ENCODE results near the gene NETO2.
A peak's percentile ranks its signal among the peaks of the same experiment; 100 is the strongest.
"Not testable (repeated sequence)": the region's sequence is repeated elsewhere in the genome, so short reads cannot be mapped to it uniquely, and the experiment has no call there.

Gene NETO2

DNA sequence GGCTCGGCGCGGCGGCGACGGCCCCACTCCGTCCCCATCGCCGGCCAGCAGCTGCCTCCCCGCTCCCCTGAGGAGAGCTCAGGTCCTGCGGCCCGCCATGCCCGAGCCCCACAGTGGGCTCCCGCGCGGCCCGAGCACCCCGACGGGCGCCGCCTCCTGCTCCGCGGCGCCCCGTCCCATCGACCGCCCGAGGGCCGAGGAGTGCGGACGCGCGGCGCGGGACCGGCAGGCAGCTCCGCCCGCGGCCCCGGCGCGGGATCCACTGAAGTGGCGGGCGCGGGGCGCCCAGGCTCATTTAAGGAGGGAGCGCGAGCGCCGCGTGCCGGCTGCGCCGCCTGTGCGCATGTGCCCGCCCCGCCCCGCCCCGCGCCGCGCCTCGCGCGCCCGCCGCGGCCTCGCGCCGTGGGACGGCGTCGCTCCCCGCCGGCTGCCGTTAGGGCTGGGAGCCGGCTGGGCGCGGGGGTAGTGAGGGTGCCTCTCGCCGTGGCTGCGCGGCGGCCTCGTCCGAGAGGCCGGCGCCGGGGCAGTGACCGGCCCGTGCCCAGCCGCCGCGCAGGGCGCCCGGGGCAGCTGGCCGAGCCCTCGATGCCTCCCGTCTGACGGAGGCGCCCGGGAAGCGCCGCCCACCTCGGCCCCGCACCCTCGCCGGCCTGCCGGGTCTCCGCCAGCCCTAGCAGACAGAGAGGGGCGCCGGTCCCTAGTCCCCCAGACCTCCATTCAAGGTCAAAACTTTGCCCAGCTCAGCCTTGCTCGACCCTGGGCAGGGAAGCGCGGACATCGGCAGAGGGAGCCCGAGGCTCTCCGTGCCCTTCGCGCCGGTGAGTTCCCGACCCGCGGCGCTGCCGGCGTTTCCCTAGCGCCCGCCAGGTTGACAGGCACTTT is at the start of gene NETO2:
Gene NETO2, minus strand, starts transcription at position 269 of the 882 bp plus-strand sequence. CDS start 333 bp downstream, outside the sequence.
- DNase-seq = peak; percentile 63

DNA sequence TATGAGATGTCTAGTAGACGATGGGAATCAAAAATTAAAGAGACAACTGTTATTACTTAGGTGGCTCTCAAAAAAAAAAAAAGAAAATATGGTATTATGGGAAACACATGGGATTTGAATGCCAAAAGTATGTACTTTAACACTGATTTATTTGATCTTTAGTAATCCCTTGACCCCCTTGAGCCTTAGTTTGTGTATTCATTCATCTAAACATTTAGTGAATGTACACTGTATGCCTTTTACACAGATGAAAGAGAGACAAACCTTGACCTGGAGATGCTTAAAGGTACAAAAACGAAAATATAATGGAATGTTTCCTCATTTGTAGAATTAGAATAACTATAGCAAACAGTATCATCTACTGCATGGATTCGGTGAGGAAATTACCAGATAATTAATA is 38.6 kb upstream of the NETO2 start:
- DNase-seq = no peak

- DNase-seq = not testable (repeated sequence)
These were observed 37.3 kb upstream of the NETO2 start for GRCh38 chr16:47181066-47181465.

- no peak for DNase-seq
These were observed 36.3 kb upstream of the NETO2 start for GRCh38 chr16:47180073-47180472.

DNA sequence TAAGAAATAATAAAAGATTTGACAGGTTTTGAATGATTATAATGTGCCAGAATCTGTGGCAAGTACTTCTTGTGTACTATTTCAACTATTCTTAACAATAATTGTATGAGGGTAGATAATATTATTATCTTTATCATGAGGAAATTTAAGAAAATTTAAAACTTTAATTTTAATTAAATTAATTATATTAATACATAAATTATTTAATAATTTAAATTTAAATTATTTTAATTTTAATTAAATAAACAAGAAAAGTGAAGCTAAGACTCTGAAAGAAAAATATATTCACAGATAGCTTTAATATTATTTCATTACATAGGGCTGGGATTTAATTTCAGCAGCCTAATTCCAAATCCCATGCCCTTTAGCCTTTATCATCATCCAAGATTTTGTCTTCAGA is 31.4 kb upstream of the NETO2 start:
- no peak for DNase-seq

DNA sequence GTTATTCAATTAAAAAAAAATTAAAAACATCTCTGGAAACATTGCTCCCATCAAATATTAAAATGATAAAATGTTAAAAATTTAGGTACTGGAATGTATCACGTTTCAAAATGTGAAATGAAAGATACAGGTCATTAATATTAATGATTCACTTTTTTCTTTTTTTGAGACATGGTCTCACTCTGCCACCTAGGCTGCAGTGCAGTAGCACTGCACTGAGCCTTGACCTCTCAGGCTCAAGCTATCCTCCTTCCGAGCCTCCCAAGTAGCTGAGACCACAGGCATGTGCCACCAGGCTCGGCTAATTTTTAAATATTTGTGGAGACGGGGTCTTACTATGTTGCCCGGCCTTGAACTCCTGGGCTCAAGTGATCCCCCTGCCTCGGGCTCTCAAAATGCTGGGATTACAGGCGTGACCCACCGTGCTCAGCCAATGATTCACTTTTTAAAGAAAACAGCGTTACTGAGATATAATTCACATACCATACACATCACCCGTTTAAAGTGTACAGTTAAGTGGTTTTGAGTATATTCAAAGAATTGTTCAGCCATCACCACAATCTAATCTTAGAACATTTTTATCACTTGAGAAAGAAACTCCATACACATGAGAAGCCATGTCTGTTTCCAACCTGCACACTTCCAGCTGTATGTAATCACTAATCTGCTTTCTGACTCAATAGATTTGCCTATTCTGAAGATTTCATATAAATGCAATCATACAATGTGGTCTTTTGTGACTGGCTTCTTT is 19.1 kb upstream of the NETO2 start:
- no peak for DNase-seq

- no peak for DNase-seq
These were observed 17.7 kb upstream of the NETO2 start for GRCh38 chr16:47161464-47161863.

DNA sequence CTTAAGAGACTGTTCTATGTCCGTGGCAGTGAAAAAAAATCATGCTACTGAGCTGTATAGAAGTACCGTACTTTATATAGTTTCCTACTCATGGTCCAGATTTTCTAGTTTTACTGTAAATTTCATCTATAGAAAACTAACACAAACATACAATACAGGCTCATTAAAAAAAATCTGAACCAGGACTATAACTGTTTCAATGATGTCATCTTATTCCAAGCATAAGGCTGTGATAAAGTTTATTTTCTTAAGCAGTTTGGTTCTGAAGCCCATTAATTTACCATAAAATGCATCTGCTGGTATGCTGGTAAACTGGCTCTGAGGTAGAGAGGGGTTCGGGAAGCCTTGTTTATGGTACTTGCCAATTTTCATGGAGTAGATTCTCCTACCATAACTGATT is 16.7 kb upstream of the NETO2 start:
- no peak for DNase-seq

- no peak for DNase-seq
These were observed 15.2 kb upstream of the NETO2 start for GRCh38 chr16:47158992-47159391.

GRCh38 chr16:47156680-47157215 is 13.0 kb upstream of the NETO2 start:
- no peak for DNase-seq

DNA sequence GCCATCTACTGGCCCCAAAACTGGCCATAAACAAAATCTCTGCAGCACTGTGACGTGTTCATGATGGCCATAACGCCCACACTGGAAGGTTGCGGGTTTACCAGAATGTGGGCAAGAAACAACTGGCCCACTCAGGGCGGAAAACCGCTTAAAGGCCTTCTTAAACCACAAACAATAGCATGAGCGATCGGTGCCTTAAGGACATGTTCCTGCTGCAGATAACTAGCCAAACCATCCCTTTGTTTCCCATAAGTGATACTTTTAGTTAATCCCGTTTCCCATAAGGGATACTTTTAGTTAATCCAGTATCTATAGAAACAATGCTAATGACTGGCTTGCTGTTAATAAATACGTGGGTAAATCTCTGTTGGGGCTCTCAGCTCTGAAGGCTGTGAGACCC is 8.8 kb upstream of the NETO2 start:
- not testable (repeated sequence) for DNase-seq

GRCh38 chr16:47150067-47150466 is 6.3 kb upstream of the NETO2 start:
- DNase-seq = no peak

DNA sequence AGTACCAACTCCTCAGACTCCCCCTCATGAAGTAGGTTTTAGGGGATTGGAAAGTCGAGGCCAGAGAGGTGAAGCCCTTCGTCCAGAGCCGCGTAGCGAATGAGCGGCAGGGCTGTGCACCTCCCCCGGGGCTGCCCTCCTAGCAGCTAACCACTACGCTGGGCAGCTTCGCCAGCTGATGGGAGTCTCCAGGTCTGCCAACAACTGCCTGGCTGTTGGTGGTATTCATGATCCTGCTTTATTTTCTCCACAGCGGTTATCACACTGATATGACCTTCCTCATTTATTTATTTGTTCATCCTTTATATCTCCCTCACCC is 773 bp upstream of the NETO2 start:
- no peak for DNase-seq

DNA sequence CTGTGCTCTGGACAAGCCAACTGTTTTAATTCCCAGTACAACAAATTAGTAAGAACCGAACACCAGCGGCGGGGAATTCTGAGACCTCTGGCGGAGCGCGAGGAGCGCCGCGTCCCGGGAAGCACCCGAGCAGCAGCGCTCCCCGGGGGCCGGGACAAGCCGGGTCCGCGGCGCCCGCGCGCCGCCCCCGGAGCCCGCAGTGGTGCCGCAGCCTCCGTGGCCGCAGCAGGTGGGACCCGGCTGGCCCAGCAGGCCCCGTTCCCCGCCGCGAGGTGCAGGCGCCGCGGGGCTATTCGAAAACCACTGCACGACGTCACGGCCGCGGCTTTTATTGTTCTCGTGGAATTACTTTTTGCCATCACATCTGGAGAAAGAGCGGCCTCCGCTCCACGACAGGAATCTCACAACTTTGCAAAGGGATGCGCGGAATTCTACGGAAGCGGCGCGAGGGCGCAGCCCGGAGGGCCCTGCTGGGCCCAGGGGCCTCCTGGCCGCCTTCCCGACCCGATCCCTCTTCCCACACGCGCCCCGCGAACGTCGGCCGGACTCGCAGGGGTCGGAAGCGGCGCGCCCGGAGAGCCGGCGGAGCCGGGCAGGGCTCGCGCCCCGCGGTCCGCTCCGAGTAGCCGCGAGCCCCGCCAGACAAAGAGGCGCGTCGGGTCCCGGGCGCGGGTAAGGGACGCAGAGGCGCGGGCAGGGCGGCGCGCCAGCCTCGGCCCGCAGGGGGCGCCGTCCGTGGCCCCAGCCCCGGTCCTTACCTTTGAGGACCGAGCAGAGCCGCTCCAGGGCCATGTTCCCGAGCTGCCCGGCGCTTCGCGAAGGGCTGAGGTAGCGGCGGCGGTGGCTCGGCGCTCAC is 696 bp downstream of the NETO2 start:
- DNase-seq = peak; percentile 73

DNA sequence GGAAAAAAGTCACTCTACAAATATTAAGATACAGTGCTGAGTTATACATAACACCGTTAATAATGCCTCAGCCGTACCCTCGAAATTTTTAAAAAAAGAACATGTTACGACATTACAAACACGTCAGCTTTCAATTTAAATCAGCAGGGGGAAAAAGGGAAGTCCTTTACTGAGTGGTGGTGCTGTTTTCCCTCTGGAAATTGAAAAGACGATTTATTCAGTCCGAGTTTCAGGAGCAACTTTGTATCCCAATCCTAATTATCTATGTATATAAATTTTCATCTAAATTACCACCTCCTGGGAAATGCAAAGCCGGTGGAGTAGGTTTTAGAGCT is 1.3 kb downstream of the NETO2 start:
- DNase-seq = peak; percentile 81

DNA sequence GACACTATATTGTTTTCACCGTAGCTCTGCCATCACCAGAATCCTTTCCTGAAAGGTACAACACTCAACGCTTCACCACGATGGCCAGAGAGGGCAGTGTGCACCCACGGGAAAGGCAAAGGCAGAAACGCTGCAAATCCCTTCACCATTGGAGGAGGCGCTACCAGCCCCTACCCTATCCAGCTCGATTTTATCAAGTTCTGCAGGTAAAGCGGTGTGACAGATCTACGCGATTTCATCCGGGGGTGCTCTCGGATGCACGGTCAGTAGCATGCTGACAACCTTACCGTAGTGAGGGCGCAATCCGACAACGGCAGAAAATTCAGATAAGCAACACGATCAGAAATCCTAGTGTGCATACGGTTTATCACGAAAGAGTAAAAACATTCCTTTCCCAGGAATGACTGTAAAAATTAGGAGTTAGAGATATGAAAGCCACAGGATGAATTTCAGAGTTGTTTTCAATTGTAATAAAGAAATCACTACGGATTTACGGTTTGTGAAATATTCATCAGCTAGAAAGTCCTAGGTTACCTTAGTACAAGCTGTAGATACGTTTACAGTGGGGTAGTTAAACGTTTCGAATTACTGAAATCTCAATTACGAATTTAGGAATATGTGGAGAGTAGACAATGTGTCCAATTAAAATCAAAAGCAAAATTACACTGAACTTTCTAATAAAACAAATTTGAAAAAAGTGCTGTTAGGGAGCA is 1.8 kb downstream of the NETO2 start:
- peak; percentile 83 for DNase-seq

GRCh38 chr16:47140686-47141085 is 3.1 kb downstream of the NETO2 start:
- DNase-seq = no peak

- DNase-seq = peak; percentile 14
These were observed 4.1 kb downstream of the NETO2 start for GRCh38 chr16:47139561-47140185.

DNA sequence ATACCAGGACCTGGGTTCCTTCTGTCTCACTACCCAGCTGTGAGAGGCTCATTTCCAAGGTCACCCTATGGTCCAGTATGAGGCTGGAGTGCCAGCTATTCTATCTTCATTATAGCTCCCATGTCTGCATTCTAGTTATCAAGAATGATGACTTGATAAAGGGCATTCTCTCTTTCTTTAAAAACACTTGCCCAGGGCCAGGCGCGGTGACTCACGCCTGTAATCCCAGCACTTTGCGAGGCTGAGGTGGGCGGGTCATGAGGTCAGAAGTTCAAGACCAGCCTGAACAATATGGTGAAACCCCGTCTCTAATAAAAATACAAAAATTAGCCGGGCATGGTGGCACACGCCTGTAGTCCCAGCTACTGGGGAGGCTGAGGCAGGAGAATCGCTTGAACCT is 5.8 kb downstream of the NETO2 start:
- DNase-seq = not testable (repeated sequence)

- DNase-seq = peak; percentile 13
These were observed 7.5 kb downstream of the NETO2 start for GRCh38 chr16:47136099-47136842.

GRCh38 chr16:47134550-47134949 is 9.2 kb downstream of the NETO2 start:
- DNase-seq = no peak

Data from inflammatory macrophage treated with lipopolysaccharide for 4 hours (primary cell).